ENCODE data around the gene KHDRBS2. TPM values are rescaled to one million over a fixed set of nuclear protein-coding genes. Genes with fewer than 3 reads are reported as not detected.

The KHDRBS2 gene
- polyA plus RNA-seq, 3 donors from 2014 or later = not detected

DNA sequence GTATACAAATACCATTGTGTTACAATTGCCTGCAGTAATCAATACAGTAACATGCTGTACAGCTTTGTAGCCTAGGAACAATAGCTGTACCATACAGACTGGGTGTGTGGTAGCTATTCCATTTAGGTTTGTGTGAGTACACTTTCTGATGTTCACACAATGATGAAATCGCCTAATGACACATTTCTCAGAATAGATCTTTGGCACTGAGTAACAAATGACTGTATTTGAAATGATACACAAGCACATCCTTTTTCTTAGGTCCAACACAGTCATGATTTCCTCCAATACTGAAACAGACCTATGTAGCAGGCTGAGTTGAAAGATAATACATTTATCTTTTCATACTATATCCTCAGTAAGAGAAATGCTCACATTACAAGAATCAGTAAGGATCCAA is 13.9 kb downstream of the KHDRBS2 start:
- no peaks in the 10 kb centered on the region for H3K4me1 Mint-ChIP-seq
- H3K4me3 Mint-ChIP-seq = no peak overlapping the region
- no peak for DNase-seq
- no peak overlapping the region for H3K27ac Mint-ChIP-seq
- peaks cover 0 to 23% (median 4%) of the 10 kb centered on the region in 6 donors for H3K9me3 Mint-ChIP-seq
- H3K36me3 Mint-ChIP-seq = no peaks in the 10 kb centered on the region
- H3K27me3 Mint-ChIP-seq (ENCODE audit: low read depth in 3 of 3) = no peaks in the 10 kb centered on the region

- Mint-ChIP-seq H3K36me3 (no peaks in the 10 kb centered on the region), H3K27ac (no peak overlapping the region), H3K9me3 (peaks cover 4 to 34% (median 6%) of the 10 kb centered on the region in 6 donors), H3K27me3 (ENCODE audit: low read depth in 3 of 3) (peaks cover 0 to 2% (median 0%) of the 10 kb centered on the region in 3 donors), H3K4me3 (no peak overlapping the region), H3K4me1 (no peaks in the 10 kb centered on the region)
- no peak for DNase-seq
Observed at GRCh38 chr6:62265906-62266525, 20.0 kb downstream of the KHDRBS2 start.

DNA sequence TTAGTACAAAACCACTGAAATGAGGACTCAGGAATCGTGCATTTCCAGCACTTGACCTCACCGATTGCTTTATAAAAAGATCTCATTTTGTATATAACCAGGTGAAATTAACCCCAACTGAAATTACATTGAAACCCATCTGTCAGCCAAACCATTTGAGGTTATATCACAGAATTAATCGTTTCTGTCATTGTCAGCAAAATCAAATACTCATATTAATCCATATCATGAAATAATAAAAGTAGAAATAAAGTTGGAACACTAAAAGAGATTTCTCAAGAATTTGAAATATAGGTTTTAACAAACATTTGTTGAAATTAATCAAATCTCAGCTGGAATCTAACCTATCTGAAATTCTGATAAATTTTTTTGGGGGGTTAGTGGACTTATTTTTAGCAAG is 23.7 kb downstream of the KHDRBS2 start:
- DNase-seq = no peak
- Mint-ChIP-seq H3K4me3 (no peak overlapping the region), H3K27me3 (ENCODE audit: low read depth in 3 of 3) (peaks cover 0 to 2% (median 2%) of the 10 kb centered on the region in 3 donors), H3K4me1 (no peaks in the 10 kb centered on the region), H3K36me3 (no peaks in the 10 kb centered on the region), H3K9me3 (peaks cover 0 to 29% (median 6%) of the 10 kb centered on the region in 6 donors), H3K27ac (no peak overlapping the region)

DNA sequence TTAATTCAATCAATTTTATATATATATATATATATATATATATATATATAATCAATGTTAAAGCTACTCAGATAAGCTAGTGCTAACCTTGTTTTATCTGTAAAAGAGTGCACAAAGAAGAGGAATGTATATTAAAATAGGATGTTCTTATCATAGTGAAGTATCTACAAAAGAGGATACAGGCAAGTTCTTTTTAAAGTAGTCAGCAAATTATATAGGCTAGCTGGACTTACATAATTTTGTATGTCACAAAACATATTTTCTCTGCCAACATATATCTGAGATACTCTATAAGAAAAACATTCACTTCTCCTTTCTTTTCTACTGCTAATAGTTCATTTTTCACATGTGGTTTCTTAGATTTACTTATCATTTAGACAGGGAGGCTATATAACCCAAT is 39.9 kb downstream of the KHDRBS2 start:
- Mint-ChIP-seq H3K36me3 (no peaks in the 10 kb centered on the region), H3K27ac (no peak overlapping the region), H3K27me3 (ENCODE audit: low read depth in 3 of 3) (no peaks in the 10 kb centered on the region), H3K9me3 (peaks cover 0 to 17% (median 9%) of the 10 kb centered on the region in 6 donors), H3K4me3 (no peak overlapping the region), H3K4me1 (no peaks in the 10 kb centered on the region)
- DNase-seq = no peak

GRCh38 chr6:62236784-62237183 is 49.2 kb downstream of the KHDRBS2 start:
- Mint-ChIP-seq H3K4me3 (no peak overlapping the region), H3K9me3 (peaks cover 1 to 13% (median 7%) of the 10 kb centered on the region in 6 donors), H3K27ac (no peak overlapping the region), H3K36me3 (no peaks in the 10 kb centered on the region), H3K27me3 (ENCODE audit: low read depth in 3 of 3) (no peaks in the 10 kb centered on the region), H3K4me1 (peaks cover 0 to 6% of the 10 kb centered on the region in 2 donors)
- no peak for DNase-seq

DNA sequence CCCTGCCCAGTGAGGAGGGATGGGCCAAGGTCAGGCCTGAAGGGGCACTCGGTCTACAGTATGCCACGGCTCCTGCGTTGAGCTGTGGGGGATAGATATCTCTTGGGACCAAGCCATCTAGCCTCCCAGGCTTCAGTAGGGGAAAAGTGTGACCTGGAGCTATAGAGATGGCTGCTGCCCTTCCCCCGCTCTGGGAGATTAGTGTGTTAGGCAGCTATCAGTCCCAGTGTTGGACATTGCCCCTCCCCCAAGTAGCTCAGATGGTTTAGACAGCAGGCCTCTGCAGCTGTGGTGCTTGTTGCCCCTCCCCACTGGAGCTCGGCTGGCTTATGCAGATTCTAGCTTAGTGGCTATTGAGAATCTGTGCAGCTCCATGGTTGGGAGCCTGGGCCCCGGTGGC is 56.8 kb downstream of the KHDRBS2 start:
- Mint-ChIP-seq H3K4me1 (no peaks in the 10 kb centered on the region), H3K9me3 (peaks cover 10 to 45% (median 34%) of the 10 kb centered on the region in 6 donors), H3K27ac (no peak overlapping the region), H3K27me3 (ENCODE audit: low read depth in 3 of 3) (no peaks in the 10 kb centered on the region), H3K36me3 (no peaks in the 10 kb centered on the region), H3K4me3 (no peak overlapping the region)
- no peak for DNase-seq

DNA sequence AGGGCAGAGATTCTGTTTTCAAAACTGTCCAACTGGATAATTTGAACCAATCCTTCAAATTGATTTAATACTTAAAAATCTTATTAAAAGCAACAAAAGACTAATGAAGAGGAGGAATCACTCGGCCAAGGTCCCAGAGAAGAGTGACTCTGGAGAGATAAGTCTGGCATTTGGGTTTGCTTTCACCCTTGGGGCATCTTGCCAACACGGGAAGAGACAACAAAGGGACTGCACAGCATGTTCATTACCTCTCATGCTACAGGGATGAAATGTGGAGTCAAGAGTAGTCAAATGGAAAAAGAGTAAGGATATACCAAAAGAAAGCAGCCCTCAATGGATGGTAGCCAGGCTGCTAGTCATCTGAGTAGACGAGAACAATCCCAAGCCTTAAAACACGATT is 68.2 kb downstream of the KHDRBS2 start:
- H3K4me3 Mint-ChIP-seq = no peak overlapping the region
- no peak overlapping the region for H3K27ac Mint-ChIP-seq
- H3K36me3 Mint-ChIP-seq = no peaks in the 10 kb centered on the region
- DNase-seq = no peak
- H3K9me3 Mint-ChIP-seq = peaks cover 9 to 54% (median 26%) of the 10 kb centered on the region in 6 donors
- peaks cover 0 to 5% (median 2%) of the 10 kb centered on the region in 3 donors for H3K27me3 Mint-ChIP-seq (ENCODE audit: low read depth in 3 of 3)
- no peaks in the 10 kb centered on the region for H3K4me1 Mint-ChIP-seq

GRCh38 chr6:62202078-62202477 is 83.9 kb downstream of the KHDRBS2 start:
- no peak for DNase-seq
- H3K4me1 Mint-ChIP-seq = no peaks in the 10 kb centered on the region
- H3K4me3 Mint-ChIP-seq = no peak overlapping the region
- H3K36me3 Mint-ChIP-seq = peaks cover 0 to 4% (median 0%) of the 10 kb centered on the region in 3 donors
- H3K27ac Mint-ChIP-seq = no peak overlapping the region
- peaks cover 15 to 52% (median 35%) of the 10 kb centered on the region in 6 donors for H3K9me3 Mint-ChIP-seq
- no peaks in the 10 kb centered on the region for H3K27me3 Mint-ChIP-seq (ENCODE audit: low read depth in 3 of 3)

DNA sequence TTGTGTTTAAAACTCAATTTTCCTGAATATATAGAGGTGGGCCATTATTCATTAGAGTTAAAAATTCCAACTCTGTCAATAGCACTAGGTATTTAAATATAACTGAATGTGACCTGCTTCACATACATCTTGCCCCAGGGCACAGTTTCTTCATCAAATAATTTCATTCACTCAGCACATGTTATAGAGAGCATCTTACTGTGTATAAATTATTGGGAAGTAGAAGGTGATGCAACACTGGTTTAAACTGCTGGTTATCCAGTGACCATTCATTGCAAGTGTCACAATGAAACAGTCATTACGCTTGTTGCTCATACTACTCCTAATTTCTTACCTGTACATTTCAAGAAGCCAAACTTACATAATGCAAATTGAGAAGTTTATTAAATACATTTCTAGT is 93.4 kb downstream of the KHDRBS2 start:
- Mint-ChIP-seq H3K27ac (no peak overlapping the region), H3K4me1 (no peaks in the 10 kb centered on the region), H3K9me3 (peaks cover 5 to 64% (median 32%) of the 10 kb centered on the region in 6 donors), H3K4me3 (no peak overlapping the region), H3K36me3 (peaks cover 0 to 7% (median 4%) of the 10 kb centered on the region in 3 donors), H3K27me3 (ENCODE audit: low read depth in 3 of 3) (peaks cover 0 to 2% (median 2%) of the 10 kb centered on the region in 3 donors)
- no peak for DNase-seq

GRCh38 chr6:62175195-62175594 is 110.8 kb downstream of the KHDRBS2 start:
- no peak for DNase-seq
- no peak overlapping the region for H3K27ac Mint-ChIP-seq

DNA sequence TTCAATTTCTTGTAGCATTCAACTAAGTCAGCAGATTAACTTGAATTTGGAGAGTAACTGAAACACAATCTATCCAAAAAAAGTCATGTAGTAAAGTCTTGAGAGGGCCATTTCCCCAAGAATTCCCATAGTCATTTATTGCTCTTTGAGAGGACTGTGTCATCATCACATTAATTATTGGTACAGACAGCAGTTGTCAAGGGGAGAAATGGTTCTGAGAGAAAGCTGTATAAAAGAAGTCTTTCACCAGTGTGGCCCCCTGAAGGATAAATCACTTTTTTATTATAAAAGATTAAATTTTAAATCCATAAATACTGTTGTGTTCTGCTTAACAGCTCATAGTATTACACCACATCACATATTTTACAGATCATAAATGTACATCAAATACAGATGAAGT is 111.5 kb downstream of the KHDRBS2 start:
- DNase-seq = no peak
- Mint-ChIP-seq H3K27me3 (ENCODE audit: low read depth in 3 of 3) (peaks cover 0 to 2% (median 1%) of the 10 kb centered on the region in 3 donors), H3K9me3 (peaks cover 4 to 40% (median 30%) of the 10 kb centered on the region in 6 donors), H3K36me3 (peaks cover 0 to 4% (median 0%) of the 10 kb centered on the region in 3 donors), H3K4me3 (no peak overlapping the region), H3K27ac (no peak overlapping the region), H3K4me1 (no peaks in the 10 kb centered on the region)

More at GRCh38 chr6:62175195-62175594, 110.8 kb downstream of the KHDRBS2 start:
- no peaks in the 10 kb centered on the region for H3K4me1 Mint-ChIP-seq
- H3K27me3 Mint-ChIP-seq (ENCODE audit: low read depth in 3 of 3) = peaks cover 0 to 2% (median 1%) of the 10 kb centered on the region in 3 donors
- H3K9me3 Mint-ChIP-seq = peaks cover 4 to 46% (median 33%) of the 10 kb centered on the region in 6 donors
- peaks cover 0 to 4% (median 0%) of the 10 kb centered on the region in 3 donors for H3K36me3 Mint-ChIP-seq
- no peak overlapping the region for H3K4me3 Mint-ChIP-seq

GRCh38 chr6:62167736-62168135 is 118.3 kb downstream of the KHDRBS2 start:
- DNase-seq = no peak
- Mint-ChIP-seq H3K27me3 (ENCODE audit: low read depth in 3 of 3) (peaks cover 0 to 2% (median 0%) of the 10 kb centered on the region in 3 donors), H3K9me3 (peaks cover 22 to 45% (median 32%) of the 10 kb centered on the region in 6 donors), H3K27ac (no peak overlapping the region), H3K36me3 (peaks cover 0 to 4% (median 0%) of the 10 kb centered on the region in 3 donors), H3K4me3 (no peak overlapping the region), H3K4me1 (no peaks in the 10 kb centered on the region)

- H3K4me1 Mint-ChIP-seq = no peaks in the 10 kb centered on the region
- H3K4me3 Mint-ChIP-seq = no peak overlapping the region
- no peak overlapping the region for H3K27ac Mint-ChIP-seq
- peaks cover 15 to 52% (median 28%) of the 10 kb centered on the region in 6 donors for H3K9me3 Mint-ChIP-seq
- DNase-seq = no peak
- no peaks in the 10 kb centered on the region for H3K36me3 Mint-ChIP-seq
- H3K27me3 Mint-ChIP-seq (ENCODE audit: low read depth in 3 of 3) = peaks cover 0 to 1% (median 0%) of the 10 kb centered on the region in 3 donors
Observed at GRCh38 chr6:62162858-62163257, 123.2 kb downstream of the KHDRBS2 start.

GRCh38 chr6:62152796-62153195 is 133.2 kb downstream of the KHDRBS2 start:
- Mint-ChIP-seq H3K9me3 (peaks cover 6 to 42% (median 15%) of the 10 kb centered on the region in 6 donors), H3K4me1 (peaks cover 0 to 1% of the 10 kb centered on the region in 2 donors), H3K4me3 (no peak overlapping the region), H3K27me3 (ENCODE audit: low read depth in 3 of 3) (no peaks in the 10 kb centered on the region), H3K36me3 (no peaks in the 10 kb centered on the region), H3K27ac (no peak overlapping the region)
- no peak for DNase-seq

Data from immature natural killer cell (primary cell).